Tibial artery (tissue), 4 donors: ENCODE data around the gene MED12L.

Experiments used
- DNase-seq, 2 donors: peaks; one replicate each; pipeline ENCODE4 v3.0.0-alpha.2; 2019
- H3K27ac ChIP-seq, 2 donors: fragments of 200-600 bp; sonication (generic) in 1 of 2; 1 replicate in 1 of 2; 2 replicates in 1 of 2; pipeline ENCODE4 v1.5.1; 2018 to 2019; ENCODE audit warnings: mild to moderate bottlenecking in 1 of 2
- H3K27me3 ChIP-seq, 2 donors: fragments of 200-600 bp; sonication (generic) in 1 of 2; one replicate each; pipeline versions ENCODE4 v1.5.1 to v1.6.0; 2016 to 2019
- H3K36me3 ChIP-seq, 3 donors: fragments of 200-600 bp; sonication (generic) in 2 of 3; one replicate each; pipeline ENCODE4 v1.5.1; 2016 to 2019; ENCODE audit warnings: mild to moderate bottlenecking in 2 of 3
- H3K4me1 ChIP-seq, 4 donors: fragments of 200-600 bp; sonication (generic) in 2 of 4; 1 replicate in 3 of 4; 2 replicates in 1 of 4; pipeline ENCODE4 v1.5.1; 2016 to 2019
- H3K4me3 ChIP-seq, 2 donors: fragments of 200-600 bp; sonication (generic) in 1 of 2; 1 replicate in 1 of 2; 2 replicates in 1 of 2; pipeline ENCODE4 v1.5.1; 2018 to 2019; ENCODE audit warnings: mild to moderate bottlenecking in 2 of 2
- H3K9me3 ChIP-seq, 3 donors: fragments of 200-600 bp; sonication (generic) in 1 of 3; one replicate each; pipeline ENCODE4 v1.5.1; 2016 to 2019
- intact Hi-C: fragments of 100-400 bp; cut with DNase I; formaldehyde crosslinking; loops from one replicate; pipeline ENCODE4 v1.15.0; 2023; ENCODE audit warnings: low total_unique reads
- TF ChIP-seq, protein P1 (sequence below), 2 experiments: fragments of 200-600 bp in 1 of 2; fragments of 450-650 bp in 1 of 2; IDR thresholded peaks; one replicate each; pipeline ENCODE4 v1.5.1; 2017 to 2019; ENCODE audit warnings: antibody characterized with exemption in 2 of 2, mild to moderate bottlenecking in 1 of 2, moderate library complexity in 1 of 2

The MED12L gene

DNA sequence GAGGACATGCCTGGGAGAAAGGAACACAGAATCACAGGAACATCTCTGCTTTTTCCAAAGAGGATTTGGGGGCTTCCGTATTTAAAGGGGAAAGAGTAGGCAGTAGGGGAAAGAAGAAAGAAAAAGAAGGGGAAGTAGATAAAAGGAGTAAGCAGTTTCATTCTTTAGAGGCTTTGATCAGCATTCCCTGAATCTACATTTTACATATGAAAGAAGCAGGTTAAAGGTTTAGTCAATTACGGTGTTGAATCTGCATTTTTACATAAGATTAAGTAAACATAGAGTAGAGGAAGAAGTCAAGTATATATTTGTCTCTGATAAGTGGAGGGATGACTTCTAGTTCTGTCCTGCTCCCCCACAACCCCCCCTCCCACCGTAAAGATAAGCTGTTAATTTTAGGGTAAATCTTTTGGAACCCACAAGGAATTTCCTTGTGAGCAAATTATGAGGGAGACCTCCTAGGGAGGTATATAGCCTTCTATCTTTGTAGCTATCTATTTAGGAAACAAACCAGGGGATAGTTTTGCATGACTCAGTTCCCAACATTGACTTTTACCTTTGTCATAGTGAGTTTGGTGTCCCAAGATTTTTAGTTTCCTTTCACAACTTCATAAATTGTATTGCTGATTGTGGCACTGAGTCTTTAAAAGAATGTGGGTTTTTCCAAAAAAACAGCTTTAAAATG, 307.8 kb downstream of the MED12L start:
- Histone ChIP-seq H3K9me3 (no peaks in the 10 kb centered on the region), H3K4me1 (no peaks in the 10 kb centered on the region), H3K4me3 (no peak overlapping the region), H3K36me3 (no peaks in the 10 kb centered on the region), H3K27ac (no peak overlapping the region), H3K27me3 (no peaks in the 10 kb centered on the region)
- TF ChIP-seq, protein P1, sequence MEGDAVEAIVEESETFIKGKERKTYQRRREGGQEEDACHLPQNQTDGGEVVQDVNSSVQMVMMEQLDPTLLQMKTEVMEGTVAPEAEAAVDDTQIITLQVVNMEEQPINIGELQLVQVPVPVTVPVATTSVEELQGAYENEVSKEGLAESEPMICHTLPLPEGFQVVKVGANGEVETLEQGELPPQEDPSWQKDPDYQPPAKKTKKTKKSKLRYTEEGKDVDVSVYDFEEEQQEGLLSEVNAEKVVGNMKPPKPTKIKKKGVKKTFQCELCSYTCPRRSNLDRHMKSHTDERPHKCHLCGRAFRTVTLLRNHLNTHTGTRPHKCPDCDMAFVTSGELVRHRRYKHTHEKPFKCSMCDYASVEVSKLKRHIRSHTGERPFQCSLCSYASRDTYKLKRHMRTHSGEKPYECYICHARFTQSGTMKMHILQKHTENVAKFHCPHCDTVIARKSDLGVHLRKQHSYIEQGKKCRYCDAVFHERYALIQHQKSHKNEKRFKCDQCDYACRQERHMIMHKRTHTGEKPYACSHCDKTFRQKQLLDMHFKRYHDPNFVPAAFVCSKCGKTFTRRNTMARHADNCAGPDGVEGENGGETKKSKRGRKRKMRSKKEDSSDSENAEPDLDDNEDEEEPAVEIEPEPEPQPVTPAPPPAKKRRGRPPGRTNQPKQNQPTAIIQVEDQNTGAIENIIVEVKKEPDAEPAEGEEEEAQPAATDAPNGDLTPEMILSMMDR (IDR thresholded peaks at IDR 0.05), result no peak
- intact Hi-C loops, result no loop called here
- no peak for DNase-seq

DNA sequence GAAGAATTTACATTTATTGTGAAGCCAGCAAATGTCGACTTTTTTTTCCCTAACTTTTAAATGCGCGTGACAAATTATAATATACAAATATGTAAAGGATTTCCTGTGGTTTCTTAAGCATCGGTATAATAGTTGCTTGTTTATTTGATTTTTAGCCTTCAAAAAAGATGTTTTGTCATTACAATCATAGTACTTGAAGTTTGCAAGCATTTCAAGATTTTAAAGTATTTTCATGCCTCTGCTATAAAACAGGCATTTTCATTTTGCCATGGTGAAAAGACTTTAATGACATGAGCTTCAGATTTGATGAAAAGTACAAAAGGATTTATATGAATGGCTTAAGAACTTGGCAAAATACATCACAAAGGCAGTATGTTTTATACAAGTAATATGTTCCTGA, 308.5 kb downstream of the MED12L start:
- no peaks in the 10 kb centered on the region for H3K36me3 ChIP-seq
- no peaks in the 10 kb centered on the region for H3K9me3 ChIP-seq
- H3K27ac ChIP-seq, result no peak overlapping the region
- DNase-seq, result no peak
- intact Hi-C loops, result no loop called here
- H3K27me3 ChIP-seq, result no peaks in the 10 kb centered on the region
- H3K4me1 ChIP-seq, result no peaks in the 10 kb centered on the region
- TF ChIP-seq, protein P1 (IDR thresholded peaks at IDR 0.05), result no peak
- H3K4me3 ChIP-seq, result no peak overlapping the region

DNA sequence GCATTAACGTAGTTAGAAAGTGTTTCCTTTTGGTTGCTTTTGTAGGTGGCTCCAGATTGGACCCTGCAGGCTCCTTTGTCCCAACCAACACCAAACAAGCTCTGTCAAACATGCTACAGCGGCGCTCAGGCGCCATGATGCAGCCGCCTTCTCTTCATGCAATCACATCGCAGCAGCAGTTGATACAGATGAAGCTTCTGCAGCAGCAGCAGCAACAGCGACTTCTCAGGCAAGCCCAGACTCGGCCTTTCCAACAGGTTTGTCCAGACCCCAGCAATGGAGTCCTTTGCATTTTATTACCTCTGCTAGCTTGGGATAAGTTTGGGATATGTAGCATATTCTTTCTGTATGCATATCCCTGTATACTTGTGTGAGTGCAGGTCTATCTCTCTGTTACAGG, 309.1 kb downstream of the MED12L start:
- no peak for DNase-seq
- Histone ChIP-seq H3K9me3 (no peaks in the 10 kb centered on the region), H3K4me3 (no peak overlapping the region), H3K4me1 (no peaks in the 10 kb centered on the region), H3K27me3 (no peaks in the 10 kb centered on the region), H3K36me3 (no peaks in the 10 kb centered on the region), H3K27ac (no peak overlapping the region)
- intact Hi-C loops, result no loop called here
- TF ChIP-seq, protein P1 (IDR thresholded peaks at IDR 0.05), result no peak

DNA sequence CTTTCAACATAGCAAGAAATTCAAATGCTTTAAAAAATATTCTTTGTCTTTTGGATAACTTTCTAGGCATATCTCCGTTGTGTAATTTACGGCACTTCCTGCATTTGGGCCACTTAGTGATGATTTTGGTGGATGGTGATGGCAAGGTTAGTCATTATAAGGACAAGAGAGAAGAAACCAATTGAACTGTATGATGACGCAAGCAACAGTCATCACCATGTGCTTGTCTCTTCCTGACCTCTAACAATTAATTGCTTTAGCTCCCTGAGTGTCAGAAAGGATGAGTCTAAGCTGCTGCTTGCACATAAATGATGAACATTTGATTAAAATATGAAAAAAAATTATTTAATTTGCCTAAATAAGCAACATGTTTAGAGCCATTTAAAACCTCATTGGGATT, 310.3 kb downstream of the MED12L start:
- Histone ChIP-seq H3K27me3 (no peaks in the 10 kb centered on the region), H3K9me3 (no peaks in the 10 kb centered on the region), H3K4me1 (no peaks in the 10 kb centered on the region), H3K36me3 (no peaks in the 10 kb centered on the region), H3K4me3 (no peak overlapping the region), H3K27ac (no peak overlapping the region)
- DNase-seq, result no peak
- TF ChIP-seq, protein P1 (IDR thresholded peaks at IDR 0.05), result no peak
- intact Hi-C loops, result no loop called here

DNA sequence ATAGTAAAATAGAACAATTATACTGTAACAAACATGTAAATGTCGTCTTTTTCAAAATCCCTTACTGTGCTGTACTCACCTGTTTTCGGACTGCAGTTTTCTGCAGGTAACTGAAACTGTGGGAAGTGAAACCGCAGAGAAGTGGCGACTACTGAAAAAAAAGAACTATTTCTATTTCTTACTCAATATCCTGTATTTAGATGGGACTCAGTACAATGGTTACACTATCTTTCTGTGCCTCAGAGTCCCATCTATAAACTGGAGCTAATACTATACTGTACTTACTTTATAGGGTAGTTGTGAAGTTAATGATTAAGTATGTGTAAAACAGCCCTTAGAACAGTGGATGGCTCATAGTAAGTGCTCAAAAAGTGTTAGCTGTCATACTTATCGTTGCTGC, 313.4 kb downstream of the MED12L start:
- H3K36me3 ChIP-seq, result no peaks in the 10 kb centered on the region
- H3K4me1 ChIP-seq, result no peaks in the 10 kb centered on the region
- no peaks in the 10 kb centered on the region for H3K27me3 ChIP-seq
- TF ChIP-seq, protein P1 (IDR thresholded peaks at IDR 0.05), result no peak
- no peaks in the 10 kb centered on the region for H3K9me3 ChIP-seq
- no peak for DNase-seq
- H3K27ac ChIP-seq, result no peak overlapping the region
- no peak overlapping the region for H3K4me3 ChIP-seq
- intact Hi-C loops, result no loop called here

DNA sequence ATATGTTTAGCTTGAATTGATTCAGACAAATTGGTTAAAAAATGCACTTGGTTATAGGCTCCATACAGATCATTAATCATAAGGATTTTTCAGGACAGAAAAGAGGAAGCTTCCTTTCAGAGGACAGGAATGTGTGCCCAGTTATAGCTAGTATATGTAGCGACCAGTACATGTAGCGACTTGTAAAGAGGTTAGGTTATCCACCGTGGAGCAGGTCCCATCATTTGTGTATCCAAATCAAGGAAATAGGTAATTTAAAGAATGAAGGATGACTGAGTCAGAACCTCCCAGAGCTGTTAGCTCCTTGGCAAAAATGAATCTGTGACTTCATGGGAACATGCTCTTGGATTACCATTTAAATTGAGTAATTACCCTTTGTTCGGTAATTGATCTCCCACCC, 314.9 kb downstream of the MED12L start:
- Histone ChIP-seq H3K4me1 (no peaks in the 10 kb centered on the region), H3K4me3 (no peak overlapping the region), H3K9me3 (no peaks in the 10 kb centered on the region), H3K27me3 (no peaks in the 10 kb centered on the region), H3K36me3 (no peaks in the 10 kb centered on the region), H3K27ac (no peak overlapping the region)
- no peak for DNase-seq
- intact Hi-C loops, result no loop called here
- TF ChIP-seq, protein P1 (IDR thresholded peaks at IDR 0.05), result no peak
